T-helper 2 cell treated with Interferon-gamma antibody and Interleukin-4, amounts not matched to agents 5 μg/mL and 100 μg/mL, for 36 hours (primary cell): ENCODE data around the gene SAFB.
"Not testable (repeated sequence)": the region's sequence is repeated elsewhere in the genome, so short reads cannot be mapped to it uniquely, and the experiment has no call there.

Experiments used
- DNase-seq: peaks from one replicate; pipeline ENCODE4 v3.0.0; 2021; ENCODE audit warnings: low spot score
- H3K27ac Mint-ChIP-seq: one replicate; pipeline ENCODE4 v1.8.0; 2021; ENCODE audit warnings: mild to moderate bottlenecking, mixed read lengths
- H3K27me3 Mint-ChIP-seq: one replicate; pipeline ENCODE4 v1.8.0; 2021; ENCODE audit warnings: low read depth, mixed read lengths
- H3K36me3 Mint-ChIP-seq: one replicate; pipeline ENCODE4 v1.8.0; 2021; ENCODE audit warnings: low read depth, mixed read lengths
- H3K4me1 Mint-ChIP-seq: one replicate; pipeline ENCODE4 v1.8.0; 2021; ENCODE audit warnings: low read depth, mixed read lengths
- H3K4me3 Mint-ChIP-seq: one replicate; pipeline ENCODE4 v1.8.0; 2022; ENCODE audit warnings: mild to moderate bottlenecking, moderate library complexity, mixed read lengths
- H3K9me3 Mint-ChIP-seq: one replicate; pipeline ENCODE4 v1.8.0; 2021; ENCODE audit warnings: mixed read lengths

The SAFB gene

DNA sequence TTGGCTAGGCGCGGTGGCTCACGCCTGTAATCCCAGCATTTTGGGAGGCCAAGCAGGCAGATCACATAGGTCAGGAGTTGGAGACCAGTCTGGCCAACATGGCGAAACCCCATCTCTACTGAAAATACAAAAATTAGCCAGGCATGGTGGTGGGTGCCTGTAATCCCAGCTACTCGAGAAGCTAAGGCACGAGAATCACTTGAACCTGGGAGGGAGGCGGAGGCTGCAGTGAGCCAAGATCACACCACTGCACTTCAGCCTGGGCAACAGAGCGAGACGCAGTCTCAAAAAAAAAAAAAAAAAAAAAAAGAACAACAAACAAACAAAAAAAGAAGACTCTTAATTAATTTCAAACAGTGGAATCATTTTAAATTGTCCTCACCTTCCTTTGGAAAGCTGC lies 14.1 kb upstream of the SAFB start:
- not testable (repeated sequence) for DNase-seq, H3K4me1 Mint-ChIP-seq, H3K27ac Mint-ChIP-seq, H3K9me3 Mint-ChIP-seq, H3K4me3 Mint-ChIP-seq, H3K27me3 Mint-ChIP-seq
- peaks cover 73% of the 10 kb centered on the region for H3K36me3 Mint-ChIP-seq

DNA sequence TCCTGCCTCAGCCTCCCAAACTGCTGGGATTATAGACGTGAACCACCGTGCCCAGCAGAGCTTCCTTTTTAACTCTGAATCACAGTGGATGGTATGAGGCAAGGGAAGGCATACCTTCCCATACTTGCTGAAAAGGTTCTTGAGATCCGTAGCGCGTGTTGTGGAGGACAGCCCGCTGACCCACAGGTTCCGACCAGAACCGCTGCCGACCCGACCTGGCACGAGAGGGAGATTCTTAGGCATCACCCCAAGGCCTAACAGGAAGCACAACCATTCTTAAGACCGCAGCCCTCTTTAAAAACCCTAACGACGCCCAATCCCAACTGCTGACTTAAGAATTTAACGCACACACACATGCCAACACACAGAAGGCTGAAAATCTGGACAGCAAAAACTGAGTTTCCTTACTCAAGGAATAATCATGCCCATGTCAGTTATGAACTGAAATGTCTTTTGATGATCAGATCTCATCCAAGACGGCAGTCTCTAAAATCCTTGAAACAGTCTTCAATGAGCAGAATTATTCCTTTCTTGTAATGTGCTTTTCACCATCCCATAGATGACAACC lies 12.9 kb upstream of the SAFB start:
- H3K36me3 Mint-ChIP-seq = peaks cover 74% of the 10 kb centered on the region
- H3K4me3 Mint-ChIP-seq = no peak overlapping the region
- H3K27me3 Mint-ChIP-seq = no peaks in the 10 kb centered on the region
- no peak overlapping the region for H3K27ac Mint-ChIP-seq
- H3K9me3 Mint-ChIP-seq = no peaks in the 10 kb centered on the region
- peaks cover 3% of the 10 kb centered on the region for H3K4me1 Mint-ChIP-seq
- DNase-seq = no peak

DNA sequence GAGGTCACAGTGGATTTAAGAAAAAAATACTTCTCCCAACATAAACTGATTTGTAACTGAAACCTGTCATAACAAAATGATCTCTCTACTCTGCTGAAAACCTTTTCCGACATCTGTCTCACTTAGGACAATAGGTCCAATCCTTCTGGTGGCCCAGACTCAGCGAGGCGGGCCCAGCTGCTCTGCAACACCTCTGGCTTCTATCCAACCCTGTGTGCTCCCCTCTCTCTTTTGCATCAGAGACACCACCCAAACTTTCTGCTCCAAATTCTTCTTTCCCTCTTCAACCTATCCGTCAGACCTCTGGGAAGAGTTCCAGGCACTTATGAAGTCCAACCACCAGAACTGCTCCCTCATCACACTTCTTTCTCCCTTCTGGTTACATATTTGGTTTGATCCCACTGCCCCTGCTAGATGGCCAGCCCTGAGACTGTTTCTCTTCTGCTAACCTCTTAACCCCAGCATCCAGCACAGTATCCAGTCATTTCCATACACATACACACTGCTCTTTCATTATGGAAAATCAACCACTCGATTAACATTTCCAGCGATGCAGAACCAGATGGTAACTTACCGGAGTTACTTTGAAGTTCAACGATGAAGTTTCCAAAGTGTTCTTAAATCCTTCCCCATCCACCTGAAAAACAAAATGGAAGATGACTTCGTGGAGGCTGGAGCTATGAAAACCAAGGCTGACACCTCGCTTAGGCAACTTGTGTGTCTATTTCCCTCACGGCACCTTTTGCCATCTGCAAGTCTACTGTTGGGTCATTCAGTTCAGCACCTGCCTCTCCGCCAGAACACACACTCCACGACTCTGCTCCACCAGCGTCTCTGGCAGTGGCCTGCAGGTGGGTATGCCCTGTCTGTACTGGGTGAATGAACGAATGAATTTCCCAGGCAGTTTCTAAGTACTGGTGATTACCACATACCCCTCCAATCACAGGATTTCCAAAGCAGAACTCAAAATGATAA lies 9.7 kb upstream of the SAFB start:
- Mint-ChIP-seq H3K27me3 (no peaks in the 10 kb centered on the region), H3K4me1 (peaks cover 5% of the 10 kb centered on the region), H3K9me3 (no peaks in the 10 kb centered on the region), H3K27ac (no peak overlapping the region), H3K36me3 (peaks cover 69% of the 10 kb centered on the region), H3K4me3 (no peak overlapping the region)
- DNase-seq = no peak

GRCh38 chr19:5615756-5616327 lies 7.0 kb upstream of the SAFB start:
- DNase-seq = no peak
- H3K36me3 Mint-ChIP-seq = peaks cover 75% of the 10 kb centered on the region
- H3K27me3 Mint-ChIP-seq = no peaks in the 10 kb centered on the region
- no peaks in the 10 kb centered on the region for H3K9me3 Mint-ChIP-seq
- H3K4me3 Mint-ChIP-seq = no peak overlapping the region
- no peak overlapping the region for H3K27ac Mint-ChIP-seq
- H3K4me1 Mint-ChIP-seq = peaks cover 18% of the 10 kb centered on the region

- Mint-ChIP-seq H3K4me1 (peaks cover 26% of the 10 kb centered on the region), H3K4me3 (no peak overlapping the region), H3K9me3 (no peaks in the 10 kb centered on the region), H3K27ac (no peak overlapping the region), H3K36me3 (peaks cover 76% of the 10 kb centered on the region), H3K27me3 (no peaks in the 10 kb centered on the region)
- no peak for DNase-seq
Observed at GRCh38 chr19:5617080-5617479, 5.8 kb upstream of the SAFB start.

- peaks cover 3% of the 10 kb centered on the region for H3K27me3 Mint-ChIP-seq
- no peak for DNase-seq
- no peak overlapping the region for H3K27ac Mint-ChIP-seq
- no peak overlapping the region for H3K4me3 Mint-ChIP-seq
- H3K4me1 Mint-ChIP-seq = peaks cover 25% of the 10 kb centered on the region
- no peaks in the 10 kb centered on the region for H3K9me3 Mint-ChIP-seq
- H3K36me3 Mint-ChIP-seq = peaks cover 66% of the 10 kb centered on the region
Observed at GRCh38 chr19:5618591-5618990, 4.3 kb upstream of the SAFB start.

DNA sequence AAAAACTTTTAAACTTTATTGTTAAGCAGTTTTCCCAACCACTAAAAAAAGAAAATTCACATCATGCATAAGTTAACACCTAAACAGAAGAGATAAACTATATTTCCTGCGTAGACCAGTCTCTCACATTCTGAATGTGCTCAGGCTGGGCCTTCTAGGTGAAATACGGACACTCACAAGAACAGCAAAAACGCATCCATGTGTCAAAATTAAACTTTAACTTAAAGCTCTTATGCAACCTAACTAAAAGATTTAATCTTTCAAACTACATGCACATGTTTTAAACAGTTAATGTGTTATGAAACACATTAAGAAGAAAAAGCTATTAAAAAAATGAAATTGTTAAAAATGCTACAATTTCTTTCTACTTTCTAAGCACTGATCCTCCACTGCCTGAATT lies 2.9 kb upstream of the SAFB start:
- Mint-ChIP-seq H3K27me3 (peaks cover 3% of the 10 kb centered on the region), H3K9me3 (no peaks in the 10 kb centered on the region), H3K36me3 (peaks cover 64% of the 10 kb centered on the region), H3K4me1 (peaks cover 28% of the 10 kb centered on the region), H3K4me3 (peak overlapping the region; percentile 100), H3K27ac (peak overlapping the region; percentile 46)
- no peak for DNase-seq

- Mint-ChIP-seq H3K4me3 (peak overlapping the region; percentile 100), H3K27me3 (peaks cover 3% of the 10 kb centered on the region), H3K4me1 (peaks cover 41% of the 10 kb centered on the region), H3K9me3 (no peaks in the 10 kb centered on the region), H3K36me3 (peaks cover 67% of the 10 kb centered on the region), H3K27ac (peak overlapping the region; percentile 90)
- DNase-seq = no peak
Observed at GRCh38 chr19:5621311-5621944, 1.5 kb upstream of the SAFB start.

DNA sequence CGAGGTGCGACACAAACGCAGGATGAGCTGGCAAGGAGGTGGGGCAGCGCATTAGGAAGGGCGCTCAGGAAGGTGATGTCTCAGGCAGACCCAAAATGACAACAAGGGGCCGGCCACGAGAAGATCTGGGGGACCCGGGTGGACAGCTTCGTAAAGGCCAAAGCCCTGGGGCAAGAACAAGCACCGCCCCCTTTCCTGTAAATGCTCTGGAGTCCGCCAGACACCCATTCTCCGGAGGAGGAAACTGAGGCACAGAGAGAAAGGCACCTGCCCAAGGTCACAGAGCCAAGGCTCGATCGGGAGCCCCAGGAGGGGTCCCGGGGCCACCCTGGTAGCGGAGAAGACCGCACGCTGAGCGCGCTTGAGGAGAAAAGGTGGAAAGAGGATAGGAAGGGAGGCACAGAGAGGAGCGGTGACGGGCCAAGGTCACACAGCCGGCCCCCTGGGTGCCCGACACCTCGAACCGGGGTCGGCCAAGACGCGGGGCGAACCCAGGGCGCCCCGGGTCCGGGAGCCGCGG lies 878 bp upstream of the SAFB start:
- Mint-ChIP-seq H3K36me3 (peaks cover 72% of the 10 kb centered on the region), H3K9me3 (no peaks in the 10 kb centered on the region), H3K27me3 (peaks cover 3% of the 10 kb centered on the region), H3K4me3 (peak overlapping the region; percentile 100), H3K27ac (peak overlapping the region; percentile 90), H3K4me1 (peaks cover 44% of the 10 kb centered on the region)
- peak; percentile 16 for DNase-seq

DNA sequence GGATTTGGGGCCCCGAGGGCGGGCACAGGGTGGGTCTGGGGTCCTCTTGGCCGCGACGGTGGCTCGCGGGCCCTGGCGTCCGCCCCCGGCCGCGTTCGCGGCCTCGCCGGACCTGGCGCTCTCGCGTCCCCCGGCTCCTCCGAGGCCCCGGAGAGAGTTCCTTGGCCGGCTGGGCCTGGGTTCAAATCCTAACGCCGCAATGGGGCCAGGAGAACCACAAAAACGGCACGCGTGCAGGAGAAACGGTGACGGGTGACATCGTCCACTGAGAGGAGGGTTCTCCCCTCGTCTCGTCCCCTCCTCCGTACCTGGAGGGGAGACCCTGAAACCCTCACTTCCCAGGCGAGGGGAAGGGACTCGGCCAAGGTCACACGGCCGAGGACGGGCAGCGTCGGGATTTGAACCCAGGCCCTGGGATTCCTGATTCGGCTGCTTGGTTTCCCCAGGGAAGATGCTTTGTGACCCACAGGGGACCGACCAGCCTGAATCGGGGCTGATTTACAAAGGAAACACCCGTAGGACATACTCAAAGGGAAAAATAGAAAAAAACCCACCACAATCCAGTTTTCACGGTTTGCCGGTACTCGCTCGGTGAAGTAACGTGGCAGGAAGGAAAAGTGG lies 624 bp downstream of the SAFB start:
- Mint-ChIP-seq H3K4me3 (peak overlapping the region; percentile 100), H3K27ac (peak overlapping the region; percentile 99), H3K9me3 (no peaks in the 10 kb centered on the region), H3K36me3 (peaks cover 70% of the 10 kb centered on the region), H3K4me1 (peaks cover 49% of the 10 kb centered on the region), H3K27me3 (peaks cover 3% of the 10 kb centered on the region)
- no peak for DNase-seq

- peak overlapping the region; percentile 89 for H3K27ac Mint-ChIP-seq
- H3K4me1 Mint-ChIP-seq = peaks cover 51% of the 10 kb centered on the region
- H3K27me3 Mint-ChIP-seq = peaks cover 3% of the 10 kb centered on the region
- peaks cover 70% of the 10 kb centered on the region for H3K36me3 Mint-ChIP-seq
- no peaks in the 10 kb centered on the region for H3K9me3 Mint-ChIP-seq
- DNase-seq = peak; percentile 11
- H3K4me3 Mint-ChIP-seq = peak overlapping the region; percentile 95
Observed at GRCh38 chr19:5624018-5624663, 1.3 kb downstream of the SAFB start.

GRCh38 chr19:5624741-5625278 lies 1.9 kb downstream of the SAFB start:
- H3K4me3 Mint-ChIP-seq = peak overlapping the region; percentile 95
- peak overlapping the region; percentile 89 for H3K27ac Mint-ChIP-seq
- H3K27me3 Mint-ChIP-seq = peaks cover 3% of the 10 kb centered on the region
- peaks cover 66% of the 10 kb centered on the region for H3K36me3 Mint-ChIP-seq
- no peaks in the 10 kb centered on the region for H3K9me3 Mint-ChIP-seq
- H3K4me1 Mint-ChIP-seq = peaks cover 50% of the 10 kb centered on the region
- no peak for DNase-seq

DNA sequence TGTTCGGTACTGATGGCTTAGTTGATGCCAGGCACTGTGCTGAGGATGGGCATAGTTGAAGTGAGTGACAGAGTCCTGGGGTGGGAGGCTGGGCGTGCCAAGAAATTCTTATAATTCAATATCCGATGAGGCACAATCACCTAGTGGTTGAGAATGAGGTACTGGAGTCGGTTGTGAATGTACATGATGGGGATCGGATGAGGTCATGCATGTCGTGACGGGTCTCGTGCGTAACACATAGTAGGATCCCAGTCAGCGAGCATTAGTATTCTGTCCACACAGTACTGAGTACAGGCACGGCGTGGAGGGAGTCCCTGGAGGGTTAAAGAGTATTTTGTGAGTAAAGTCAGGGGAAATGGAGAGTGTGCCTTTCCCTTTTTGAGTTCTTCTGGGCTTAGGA lies 2.8 kb downstream of the SAFB start:
- no peak for DNase-seq
- H3K9me3 Mint-ChIP-seq = no peaks in the 10 kb centered on the region
- peak overlapping the region; percentile 89 for H3K27ac Mint-ChIP-seq
- H3K27me3 Mint-ChIP-seq = peaks cover 3% of the 10 kb centered on the region
- peak overlapping the region; percentile 95 for H3K4me3 Mint-ChIP-seq
- H3K4me1 Mint-ChIP-seq = peaks cover 47% of the 10 kb centered on the region
- H3K36me3 Mint-ChIP-seq = peaks cover 60% of the 10 kb centered on the region
